B cell (primary cell): ENCODE results near the gene MGARP. TPM values are rescaled to one million over a fixed set of nuclear protein-coding genes. Genes with fewer than 3 reads are reported as not detected.

Experiments
- ATAC-seq: fragments of 200-7000 bp; cut with Tn5 transposase; one replicate; pipeline ENCODE4 v1.10.0; 2021; ENCODE audit warnings: low read depth, mild to moderate bottlenecking, moderate number of reproducible peaks, moderate library complexity
- CTCF ChIA-PET: fragments of 350-600 bp; sonication (Branson Sonifier 250); formaldehyde crosslinking; loops from one replicate; lab custom pipeline; 2021; ENCODE audit warnings: antibody characterized with exemption, inconsistent platforms; lab: Charles Lee
- POLR2A ChIA-PET: fragments of 350-600 bp; sonication (Branson Sonifier 250); formaldehyde crosslinking; loops from one replicate; lab custom pipeline; 2021; ENCODE audit warnings: antibody characterized with exemption; lab: Charles Lee
- DNase-seq: peaks from one replicate; pipeline ENCODE4 v3.0.0; 2013
- H2AFZ ChIP-seq: 2 replicates; pipeline ENCODE4 v1.6.1; 2012; ENCODE audit warnings: mild to moderate bottlenecking, low read depth, low read length; ENCODE audit not compliant: insufficient read depth, poor library complexity, severe bottlenecking
- H3K27ac ChIP-seq, 2 donors: 1 replicate in 1 of 2; 2 replicates in 1 of 2; pipeline ENCODE4 v1.5.1; 2012 to 2013; ENCODE audit warnings: low read length in 2 of 2, mild to moderate bottlenecking in 2 of 2, moderate library complexity in 1 of 2
- H3K27me3 ChIP-seq, 4 experiments: fragments of 200-600 bp in 1 of 4; sonication (generic) in 1 of 4; replicated peaks in 1 of 4; 1 replicate in 2 of 4; 2 replicates in 2 of 4; pipeline versions ENCODE4 v1.6.1 to v1.7.0; 2013 to 2016; ENCODE audit warnings: low read length in 3 of 4, mild to moderate bottlenecking in 2 of 4, mixed read lengths in 1 of 4, moderate library complexity in 1 of 4; ENCODE audit not compliant: insufficient read depth in 4 of 4, control insufficient read depth in 3 of 4; ENCODE audit errors: control extremely low read depth in 1 of 4
- H3K36me3 ChIP-seq, 2 experiments: replicated peaks in 1 of 2; 1 replicate in 1 of 2; 2 replicates in 1 of 2; pipeline versions ENCODE4 v1.6.1 to v1.7.1; 2013; ENCODE audit warnings: low read length in 1 of 2; ENCODE audit not compliant: insufficient read depth in 2 of 2, control insufficient read depth in 1 of 2; ENCODE audit errors: control extremely low read depth in 1 of 2, extremely low read depth in 1 of 2
- H3K4me1 ChIP-seq, 2 donors: fragments of 200-600 bp in 1 of 2; sonication (generic) in 1 of 2; 1 replicate in 1 of 2; 2 replicates in 1 of 2; pipeline versions ENCODE4 v1.5.1 to v1.6.1; 2013 to 2017; ENCODE audit warnings: low read length in 2 of 2; ENCODE audit not compliant: control insufficient read depth in 2 of 2, insufficient read depth in 2 of 2
- H3K4me2 ChIP-seq: replicated peaks from 2 replicates; pipeline ENCODE3; 2012; ENCODE audit warnings: mild to moderate bottlenecking, low read depth, low read length; ENCODE audit not compliant: poor library complexity, severe bottlenecking
- H3K4me3 ChIP-seq, 5 experiments: fragments of 200-600 bp in 1 of 5; sonication (generic) in 1 of 5; 1 replicate in 3 of 5; 2 replicates in 2 of 5; pipeline versions ENCODE4 v1.5.1 to v1.7.0; 2011 to 2016; ENCODE audit warnings: low read length in 4 of 5, mild to moderate bottlenecking in 4 of 5, low read depth in 2 of 5, control low read depth in 1 of 5, moderate library complexity in 1 of 5; ENCODE audit not compliant: insufficient read depth in 1 of 5; ENCODE audit errors: control extremely low read depth in 1 of 5, extremely low read depth in 1 of 5
- H3K79me2 ChIP-seq: fragments of 200-600 bp; sonication (generic); one replicate; pipeline ENCODE4 v1.6.0; 2016; ENCODE audit warnings: low read length; ENCODE audit not compliant: control insufficient read depth, insufficient read depth
- H3K9ac ChIP-seq: fragments of 200-600 bp; sonication (generic); 2 replicates; pipeline ENCODE4 v1.6.1; 2017; ENCODE audit warnings: mild to moderate bottlenecking, low read length, moderate library complexity
- H3K9me3 ChIP-seq, 3 donors: one replicate each; pipeline versions ENCODE4 v1.6.1 to v1.7.1; 2013; ENCODE audit warnings: low read length in 2 of 3; ENCODE audit not compliant: control insufficient read depth in 2 of 3, insufficient read depth in 1 of 3; ENCODE audit errors: control extremely low read depth in 1 of 3
- H4K20me1 ChIP-seq: 2 replicates; pipeline ENCODE4 v1.6.0; 2012; ENCODE audit warnings: mild to moderate bottlenecking, low read length; ENCODE audit not compliant: insufficient read depth, control insufficient read depth, poor library complexity, severe bottlenecking
- H3K27ac Mint-ChIP-seq: one replicate; pipeline ENCODE4 v1.8.0; 2021; ENCODE audit warnings: mixed read lengths
- H3K27me3 Mint-ChIP-seq: one replicate; pipeline ENCODE4 v1.8.0; 2021; ENCODE audit warnings: mixed read lengths
- H3K4me1 Mint-ChIP-seq: one replicate; pipeline ENCODE4 v1.8.0; 2021; ENCODE audit warnings: mixed read lengths
- H3K4me3 Mint-ChIP-seq: one replicate; pipeline ENCODE4 v1.8.0; 2021; ENCODE audit warnings: mixed read lengths
- H3K9me3 Mint-ChIP-seq: one replicate; pipeline ENCODE4 v1.8.0; 2022; ENCODE audit warnings: mixed read lengths; ENCODE audit not compliant: insufficient read depth
- CTCF ChIP-seq: fragments of 200-600 bp; IDR thresholded peaks from one replicate; pipeline ENCODE4 v1.8.0; 2022; ENCODE audit warnings: antibody characterized with exemption, mild to moderate bottlenecking
- EZH2 ChIP-seq: IDR thresholded peaks from 2 replicates; pipeline ENCODE4 v1.6.1; 2012; ENCODE audit warnings: borderline replicate concordance, low read depth, mild to moderate bottlenecking, moderate library complexity, low read length; ENCODE audit not compliant: insufficient read depth, poor library complexity, severe bottlenecking
- WGBS: methylation state at CpG from one replicate; pipeline ENCODE4 v1.1.5; 2013; ENCODE audit warnings: missing lambda C conversion rate; ENCODE audit not compliant: insufficient coverage; 5-methylcytosine and 5-hydroxymethylcytosine counted together
- intact Hi-C: fragments of 100-400 bp; cut with micrococcal nuclease; formaldehyde crosslinking; loops from one replicate; pipeline ENCODE4 v1.10.0; 2022
- polyA plus RNA-seq: library from polyadenylated mRNA; depleted of rRNA; stranded (reverse); fragments of >200 nt; gene quantifications from 2 replicates; pipeline ENCODE4 v1.2.3, GENCODE V29; 2012
- total RNA-seq, 2 donors: library from RNA; stranded (reverse); fragments of 120-200 nt in 1 of 2; gene quantifications; 1 replicate in 1 of 2; 2 replicates in 1 of 2; pipeline versions ENCODE4 v1.2.3 to v1.2.4, GENCODE V29; 2013 to 2022

MGARP gene
- total and polyA plus RNA-seq, 2 donors (not counting 1 experiment from before 2014, with no cell fraction given) = 0.28 TPM; not detected in 1

GRCh38 chr4:139239127-139239772 lies 40.8 kb downstream of the MGARP start:
- Histone ChIP-seq H4K20me1 (no peaks in the 10 kb centered on the region), H3K36me3 (no peaks in the 10 kb centered on the region), H3K9ac (no peak overlapping the region), H2AFZ (no peak overlapping the region), H3K9me3 (peaks cover 0 to 16% (median 3%) of the 10 kb centered on the region in 3 donors), H3K4me1 (peaks cover 9 to 15% of the 10 kb centered on the region in 2 donors), H3K79me2 (no peaks in the 10 kb centered on the region), H3K4me3 (no peak overlapping the region), H3K27ac (no peak overlapping the region), H3K4me2 (no peak overlapping the region), H3K27me3 (no peaks in the 10 kb centered on the region)
- DNase-seq = no peak
- Mint-ChIP-seq H3K9me3 (no peaks in the 10 kb centered on the region), H3K4me3 (no peak overlapping the region), H3K4me1 (peaks cover 13% of the 10 kb centered on the region), H3K27me3 (no peaks in the 10 kb centered on the region), H3K27ac (no peak overlapping the region)
- ChIA-PET CTCF (no interaction called here), POLR2A (no interaction called here)
- ATAC-seq = no peak
- no peak for TF ChIP-seq EZH2
- no peak for TF ChIP-seq CTCF
- intact Hi-C loops = no loop called here
- WGBS = 100% methylated on average over 1 of the region's 7 CpGs

GRCh38 chr4:139234253-139234652 lies 45.8 kb downstream of the MGARP start:
- H3K4me3 ChIP-seq = no peak overlapping the region
- Mint-ChIP-seq H3K27me3 (no peaks in the 10 kb centered on the region), H3K4me1 (peaks cover 11% of the 10 kb centered on the region), H3K27ac (no peak overlapping the region), H3K9me3 (no peaks in the 10 kb centered on the region), H3K4me3 (no peak overlapping the region)
- H3K9me3 ChIP-seq = peaks cover 0 to 6% (median 3%) of the 10 kb centered on the region in 3 donors
- H3K36me3 ChIP-seq = no peaks in the 10 kb centered on the region
- no peak overlapping the region for H3K27ac ChIP-seq
- no peaks in the 10 kb centered on the region for H3K79me2 ChIP-seq
- CTCF ChIA-PET = interaction anchor here (1.7 to 1.9 kb wide), 2 partner anchors 10 to 62 kb away, joined by 7 to 9 read pairs; no protein-coding TSS in a partner anchor
- no peak for TF ChIP-seq EZH2
- no peak overlapping the region for H3K9ac ChIP-seq
- H3K4me1 ChIP-seq = peaks cover 9% of the 10 kb centered on the region in 2 donors
- WGBS = 93% methylated on average over 3 of the region's 3 CpGs
- POLR2A ChIA-PET = no interaction called here
- H3K27me3 ChIP-seq = no peaks in the 10 kb centered on the region
- H3K4me2 ChIP-seq = no peak overlapping the region
- DNase-seq (no peak), ATAC-seq (no peak)
- H2AFZ ChIP-seq = no peak overlapping the region
- intact Hi-C loops = no loop called here
- no peaks in the 10 kb centered on the region for H4K20me1 ChIP-seq
